HepG2 (cell line): ENCODE measurements around the gene TBC1D14. TPM values are rescaled to one million over a fixed set of nuclear protein-coding genes. Genes with fewer than 3 reads are reported as not detected.

Experiments used
- AKNA ChIP-seq: sonication (generic); formaldehyde crosslinking; IDR thresholded peaks from 2 replicates; pipeline ENCODE4 v1.4.0; 2020; ENCODE audit warnings: missing genetic modification reagents, borderline replicate concordance
- ARNTL ChIP-seq: sonication (generic); formaldehyde crosslinking; IDR thresholded peaks from 2 replicates; pipeline ENCODE4 v1.4.0; 2020; ENCODE audit warnings: mild to moderate bottlenecking, missing genetic modification reagents
- MYPOP ChIP-seq: sonication (generic); formaldehyde crosslinking; IDR thresholded peaks from 2 replicates; pipeline ENCODE4 v1.8.1; 2023; ENCODE audit warnings: mild to moderate bottlenecking, moderate library complexity, missing genetic modification reagents
- PBX3 ChIP-seq: sonication (generic); formaldehyde crosslinking; IDR thresholded peaks from 2 replicates; pipeline ENCODE4 v1.8.1; 2023; ENCODE audit warnings: missing genetic modification reagents, inconsistent platforms, borderline replicate concordance
- RFX1 ChIP-seq: fragments of 450-650 bp; IDR thresholded peaks from 2 replicates; pipeline ENCODE4 v1.6.1; 2017
- RFX5 ChIP-seq: IDR thresholded peaks from 2 replicates; pipeline ENCODE4 v1.6.1; 2011; ENCODE audit warnings: low read depth, low read length, improper control_type of control experiment
- ZFAT ChIP-seq: sonication (generic); formaldehyde crosslinking; conservative IDR thresholded peaks from 2 replicates; pipeline ENCODE4 v1.8.1; 2023; ENCODE audit warnings: missing genetic modification reagents, inconsistent platforms
- ZNF12 ChIP-seq: sonication (generic); formaldehyde crosslinking; IDR thresholded peaks from 2 replicates; pipeline ENCODE4 v1.5.0; 2020; ENCODE audit warnings: missing genetic modification reagents
- ZNF512 ChIP-seq: sonication (generic); formaldehyde crosslinking; IDR thresholded peaks from 2 replicates; pipeline ENCODE4 v1.4.0; 2020; ENCODE audit warnings: mild to moderate bottlenecking, missing genetic modification reagents
- ZNF609 ChIP-seq: sonication (generic); formaldehyde crosslinking; IDR thresholded peaks from 2 replicates; pipeline ENCODE4 v1.4.0; 2020; ENCODE audit warnings: mild to moderate bottlenecking, missing genetic modification reagents, borderline replicate concordance
- ZNF784 ChIP-seq: sonication (generic); formaldehyde crosslinking; IDR thresholded peaks from 2 replicates; pipeline ENCODE4 v1.5.1; 2020; ENCODE audit warnings: missing genetic modification reagents, mild to moderate bottlenecking, borderline replicate concordance
- ZSCAN25 ChIP-seq: sonication (generic); formaldehyde crosslinking; IDR thresholded peaks from 2 replicates; pipeline ENCODE4 v1.8.0; 2022; ENCODE audit warnings: mild to moderate bottlenecking, missing genetic modification reagents
- polyA plus RNA-seq, 8 experiments: library from polyadenylated mRNA; depleted of rRNA in 3 of 8; stranded (reverse) in 7 of 8; unstranded in 1 of 8; fragments of >200 nt; fragmentation: Illumina TruSeq in 4 of 8; extraction: Trizol in 4 of 8; gene quantifications; 2 replicates each; pipeline versions ENCODE4 v1.2.1 to v1.2.3, GENCODE V29; 2011 to 2016; ENCODE audit warnings: low read depth in 4 of 8, missing spikeins in 1 of 8, mixed read lengths in 1 of 8; ENCODE audit not compliant: insufficient read depth in 1 of 8
- total RNA-seq, 5 experiments: library from RNA; depleted of rRNA; stranded (reverse); fragments of >200 nt; fragmentation: Illumina TruSeq; extraction: Trizol; gene quantifications; 2 replicates each; pipeline ENCODE4 v1.2.3, GENCODE V29; 2016; ENCODE audit warnings: low read depth in 1 of 5

TBC1D14 gene
- total and polyA plus RNA-seq, 2 of the 13 experiments (the other 11 are each of a cell fraction or from before 2014, with no cell fraction given): 29.5 to 46.5 TPM

- TF ChIP-seq ZNF784 (CRISPR knock-in tag) (peak; percentile 50; the same call in 1 of the 2 replicates), RFX5 (peak; percentile 60; the same call in 1 of the 2 replicates), ZSCAN25 (peak; percentile 52; the same call in 1 of the 2 replicates), ZNF12 (CRISPR knock-in tag) (peak; percentile 61; the same call in 1 of the 2 replicates), ZNF512 (CRISPR knock-in tag) (no peak), AKNA (CRISPR knock-in tag) (no peak), ZNF609 (CRISPR knock-in tag) (0 out of 2 replicates have a peak, but pooled peaks have one; percentile 55), RFX1 (no peak), ARNTL (CRISPR knock-in tag) (peak; percentile 53), ZFAT (CRISPR knock-in tag) (no peak), MYPOP (CRISPR knock-in tag) (no peak), PBX3 (CRISPR knock-in tag) (peak; percentile 85; the same call in 1 of the 2 replicates)
Observed at GRCh38 chr4:7067452-7068278, 158.0 kb downstream of the TBC1D14 start, which contains the start of gene GRPEL1 (continued).
